H1 (cell line): ENCODE measurements around the gene CHST13.

Experiments
- CTCF ChIP-seq, 3 experiments: IDR thresholded peaks; 1 replicate in 2 of 3; 2 replicates in 1 of 3; pipeline versions ENCODE4 v1.5.1 to v1.6.1; 2011; ENCODE audit warnings: low read length in 3 of 3, mild to moderate bottlenecking in 3 of 3, inconsistent platforms in 2 of 3, low read depth in 1 of 3, moderate library complexity in 1 of 3; ENCODE audit not compliant: insufficient read depth in 1 of 3; ENCODE audit errors: control extremely low read depth in 1 of 3
- EP300 ChIP-seq, 2 experiments: IDR thresholded peaks; 1 replicate in 1 of 2; 2 replicates in 1 of 2; pipeline ENCODE4 v1.6.1; 2011 to 2012; ENCODE audit warnings: low read depth in 2 of 2, low read length in 2 of 2, mild to moderate bottlenecking in 2 of 2, borderline replicate concordance in 1 of 2, inconsistent platforms in 1 of 2, moderate library complexity in 1 of 2
- EZH2 ChIP-seq: fragments of 200-600 bp; sonication (generic); IDR thresholded peaks from 2 replicates; pipeline ENCODE4 v1.7.1; 2012; ENCODE audit warnings: low read depth, mild to moderate bottlenecking, moderate library complexity, low read length, inconsistent platforms; ENCODE audit not compliant: severe bottlenecking

GRCh38 chr3:126540342-126540849, 16.4 kb downstream of the CHST13 start:
- no peak for TF ChIP-seq EP300 (IDR thresholded peaks at IDR 0.05; ENCODE audit: borderline replicate concordance in 1 of 2, low read depth in 2 of 2, low read length in 2 of 2)
- no peak for TF ChIP-seq CTCF (IDR thresholded peaks at IDR 0.05; ENCODE audit: control extremely low read depth in 1 of 3, insufficient read depth in 1 of 3, low read depth in 1 of 3, low read length in 3 of 3)
- TF ChIP-seq EZH2, result no peak
